HCT116 (cell line): ENCODE data around the gene JAK1. TPM values are rescaled to one million over a fixed set of nuclear protein-coding genes. Genes with fewer than 3 reads are reported as not detected.

Source experiments
- total RNA-seq: library from RNA; stranded (reverse); gene quantifications from one replicate; pipeline ENCODE4 v1.2.1, GENCODE V29; 2021; ENCODE audit not compliant: unreplicated experiment

The JAK1 gene
- total RNA-seq, 1 experiment from 2014 or later: 53.2 TPM

Other genes with a start within 250 kb of the JAK1 start
- 23.2 TPM for gene RAVER2, start 221.5 kb downstream of the JAK1 start, total RNA-seq
- gene AK4, start 181.7 kb upstream of the JAK1 start, total RNA-seq: 51.5 TPM